IPS-NIHi7 (cell line): ENCODE results near the gene PHETA1.
"Not testable (repeated sequence)": the region's sequence is repeated elsewhere in the genome, so short reads cannot be mapped to it uniquely, and the experiment has no call there.

Experiments
- DNase-seq: peaks from one replicate; pipeline ENCODE4 v3.0.0; 2012; ENCODE audit warnings: mixed read lengths; ENCODE audit errors: extremely low spot score

The PHETA1 gene

GRCh38 chr12:111405149-111405858, 36.4 kb upstream of the PHETA1 start:
- DNase-seq = peak; percentile 96

GRCh38 chr12:111404362-111405148, 35.7 kb upstream of the PHETA1 start:
- DNase-seq = peak; percentile 70

- not testable (repeated sequence) for DNase-seq
Observed at GRCh38 chr12:111402490-111402824, 33.6 kb upstream of the PHETA1 start.

- no peak for DNase-seq
Observed at GRCh38 chr12:111401167-111401605, 32.3 kb upstream of the PHETA1 start.

GRCh38 chr12:111399741-111400404, 31.0 kb upstream of the PHETA1 start:
- DNase-seq = not testable (repeated sequence)

- DNase-seq = no peak
Observed at GRCh38 chr12:111398530-111398929, 29.6 kb upstream of the PHETA1 start.

- peak; percentile 91 for DNase-seq
Observed at GRCh38 chr12:111396726-111397445, 28.0 kb upstream of the PHETA1 start.

GRCh38 chr12:111396271-111396670, 27.4 kb upstream of the PHETA1 start:
- DNase-seq = not testable (repeated sequence)

GRCh38 chr12:111395336-111396187, 26.7 kb upstream of the PHETA1 start:
- DNase-seq = no peak

GRCh38 chr12:111394480-111394879, 25.6 kb upstream of the PHETA1 start:
- no peak for DNase-seq

- no peak for DNase-seq
Observed at GRCh38 chr12:111393700-111394300, 24.9 kb upstream of the PHETA1 start.

GRCh38 chr12:111390910-111391309, 22.0 kb upstream of the PHETA1 start:
- peak; percentile 5 for DNase-seq

- no peak for DNase-seq
Observed at GRCh38 chr12:111389635-111390034, 20.7 kb upstream of the PHETA1 start.

GRCh38 chr12:111387747-111388323, 18.9 kb upstream of the PHETA1 start:
- no peak for DNase-seq

GRCh38 chr12:111386885-111387284, 18.0 kb upstream of the PHETA1 start:
- DNase-seq = no peak

- no peak for DNase-seq
Observed at GRCh38 chr12:111384596-111384995, 15.7 kb upstream of the PHETA1 start.

GRCh38 chr12:111379942-111380554, 11.2 kb upstream of the PHETA1 start:
- peak; percentile 2 for DNase-seq

- no peak for DNase-seq
Observed at GRCh38 chr12:111377440-111377839, 8.5 kb upstream of the PHETA1 start.

GRCh38 chr12:111373231-111373630, 4.3 kb upstream of the PHETA1 start:
- not testable (repeated sequence) for DNase-seq
